ENCODE data around the gene PITX1. TPM values are rescaled to one million over a fixed set of nuclear protein-coding genes. Genes with fewer than 3 reads are reported as not detected.

PITX1 gene
- total RNA-seq, 1 experiment from 2014 or later, result 173 TPM

DNA sequence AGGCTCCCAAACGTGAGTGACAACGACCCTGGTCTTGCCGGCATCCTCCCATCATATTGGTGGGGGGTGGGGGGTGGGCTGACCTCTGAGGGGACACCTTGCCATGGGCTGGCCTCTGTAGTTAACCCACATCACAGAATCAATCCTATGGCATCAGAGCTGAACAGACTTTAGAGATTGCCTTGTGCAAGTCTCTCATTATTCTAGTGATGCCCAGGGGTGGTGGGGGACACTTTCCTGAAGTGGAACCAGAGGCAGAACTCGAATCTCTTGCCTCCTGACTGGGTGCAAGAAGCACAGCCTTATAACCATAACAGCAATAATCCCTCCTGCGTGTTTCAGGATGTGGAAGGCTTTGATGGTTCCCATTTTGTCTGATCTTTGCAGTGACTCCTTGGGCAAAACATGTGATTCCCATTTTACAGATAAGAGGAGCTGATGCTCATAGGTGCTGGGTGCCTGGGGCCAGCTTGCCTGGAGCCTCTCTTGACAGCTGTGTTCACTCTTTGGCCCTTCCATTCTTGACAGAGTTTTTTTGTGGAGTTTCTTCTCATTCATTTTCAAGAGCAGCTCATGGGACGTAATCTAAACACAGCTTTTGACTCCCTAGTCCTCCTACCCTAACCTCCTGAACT is 18.6 kb upstream of the PITX1 start:
- Histone ChIP-seq H3K9ac (ENCODE audit: low read length) (peak overlapping the region; percentile 92), H3K4me3 (ENCODE audit: low read length) (peak overlapping the region; percentile 61)

DNA sequence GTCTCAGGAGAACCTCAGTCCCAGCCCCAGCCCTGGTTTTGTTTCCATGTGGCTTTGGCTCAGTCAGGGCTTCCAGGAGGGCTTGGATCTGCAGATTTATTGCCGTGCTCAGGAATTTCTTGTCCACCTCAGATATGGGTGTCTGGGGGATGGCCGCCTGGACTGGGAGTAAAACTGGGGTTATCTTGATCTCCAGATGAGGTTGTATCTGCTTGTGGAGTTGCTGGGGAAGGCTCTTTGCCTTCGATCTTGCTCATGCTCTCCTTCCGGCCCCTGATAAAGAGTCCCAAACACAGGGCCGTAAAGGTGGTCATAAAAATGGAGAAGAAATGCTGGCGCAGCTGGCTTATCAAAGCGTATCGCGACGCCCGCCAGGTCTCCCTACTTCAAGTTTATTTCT is 17.8 kb upstream of the PITX1 start:
- peak overlapping the region; percentile 86 for H3K4me2 ChIP-seq (ENCODE audit: low read depth, low read length, poor library complexity, severe bottlenecking)
- no peaks in the 10 kb centered on the region for H3K27me3 ChIP-seq (ENCODE audit: low read length)
- H3K79me2 ChIP-seq (ENCODE audit: low read length), result no peaks in the 10 kb centered on the region
- no peaks in the 10 kb centered on the region for H3K9me3 ChIP-seq (ENCODE audit: low read length)
- peak overlapping the region; percentile 92 for H3K9ac ChIP-seq (ENCODE audit: low read length)
- no peaks in the 10 kb centered on the region for H3K36me3 ChIP-seq (ENCODE audit: insufficient read depth, low read length)
- H3K9me2 ChIP-seq (replicated peaks; ENCODE audit: insufficient read depth, low read length), result no peaks in the 10 kb centered on the region
- H3K4me3 ChIP-seq (ENCODE audit: low read length), result no peak overlapping the region
- H3K4me1 ChIP-seq (ENCODE audit: low read length), result peaks cover 93% of the 10 kb centered on the region
- no peak overlapping the region for H2AFZ ChIP-seq (ENCODE audit: low read length)
- peak overlapping the region; percentile 99 for H3K27ac ChIP-seq (ENCODE audit: low read length)
- no peaks in the 10 kb centered on the region for H4K20me1 ChIP-seq (ENCODE audit: insufficient read depth, low read depth, low read length)
- DNase-seq, result no peak

More for the DNA sequence above, 18.6 kb upstream of the PITX1 start:
- no peak overlapping the region for H2AFZ ChIP-seq (ENCODE audit: low read length)
- peak overlapping the region; percentile 86 for H3K4me2 ChIP-seq (ENCODE audit: low read depth, low read length, poor library complexity, severe bottlenecking)
- no peaks in the 10 kb centered on the region for H3K79me2 ChIP-seq (ENCODE audit: low read length)
- H3K4me1 ChIP-seq (ENCODE audit: low read length), result peaks cover 93% of the 10 kb centered on the region
- no peaks in the 10 kb centered on the region for H3K9me2 ChIP-seq (replicated peaks; ENCODE audit: insufficient read depth, low read length)
- H3K27ac ChIP-seq (ENCODE audit: low read length), result peak overlapping the region; percentile 99
- no peaks in the 10 kb centered on the region for H4K20me1 ChIP-seq (ENCODE audit: insufficient read depth, low read depth, low read length)
- no peaks in the 10 kb centered on the region for H3K27me3 ChIP-seq (ENCODE audit: low read length)
- no peaks in the 10 kb centered on the region for H3K36me3 ChIP-seq (ENCODE audit: insufficient read depth, low read length)
- H3K9me3 ChIP-seq (ENCODE audit: low read length), result no peaks in the 10 kb centered on the region
- DNase-seq, result peak; percentile 64

DNA sequence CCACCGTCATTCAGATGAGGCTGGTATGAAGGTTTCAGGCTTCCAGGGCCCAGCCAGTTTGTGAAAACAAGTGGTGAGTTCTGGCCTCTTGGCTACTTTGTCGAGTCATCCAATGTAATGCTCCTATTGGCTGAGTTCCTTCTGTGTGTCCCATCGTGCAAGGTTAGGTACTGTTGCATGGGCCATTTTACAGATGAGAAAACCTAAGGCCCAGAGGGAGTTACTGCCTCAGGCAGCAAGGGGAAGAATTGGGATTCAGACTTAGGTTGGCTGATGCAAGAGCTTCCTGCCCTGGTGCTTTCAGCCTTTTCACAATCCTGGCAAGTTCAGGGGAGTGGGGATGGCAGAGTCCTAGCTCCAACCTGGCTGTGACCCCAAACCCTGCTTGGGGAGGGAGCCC is 17.4 kb upstream of the PITX1 start:
- no peaks in the 10 kb centered on the region for H3K9me3 ChIP-seq (ENCODE audit: low read length)
- H3K4me2 ChIP-seq (ENCODE audit: low read depth, low read length, poor library complexity, severe bottlenecking), result peak overlapping the region; percentile 7
- H3K27me3 ChIP-seq (ENCODE audit: low read length), result no peaks in the 10 kb centered on the region
- H2AFZ ChIP-seq (ENCODE audit: low read length), result no peak overlapping the region
- H3K36me3 ChIP-seq (ENCODE audit: insufficient read depth, low read length), result no peaks in the 10 kb centered on the region
- H3K9ac ChIP-seq (ENCODE audit: low read length), result peak overlapping the region; percentile 92; the same call in 1 of the 2 replicates
- peak overlapping the region; percentile 99 for H3K27ac ChIP-seq (ENCODE audit: low read length)
- H3K4me1 ChIP-seq (ENCODE audit: low read length), result peaks cover 93% of the 10 kb centered on the region
- H3K4me3 ChIP-seq (ENCODE audit: low read length), result no peak overlapping the region
- no peaks in the 10 kb centered on the region for H3K9me2 ChIP-seq (replicated peaks; ENCODE audit: insufficient read depth, low read length)
- no peaks in the 10 kb centered on the region for H3K79me2 ChIP-seq (ENCODE audit: low read length)
- no peak for DNase-seq
- H4K20me1 ChIP-seq (ENCODE audit: insufficient read depth, low read depth, low read length), result no peaks in the 10 kb centered on the region

DNA sequence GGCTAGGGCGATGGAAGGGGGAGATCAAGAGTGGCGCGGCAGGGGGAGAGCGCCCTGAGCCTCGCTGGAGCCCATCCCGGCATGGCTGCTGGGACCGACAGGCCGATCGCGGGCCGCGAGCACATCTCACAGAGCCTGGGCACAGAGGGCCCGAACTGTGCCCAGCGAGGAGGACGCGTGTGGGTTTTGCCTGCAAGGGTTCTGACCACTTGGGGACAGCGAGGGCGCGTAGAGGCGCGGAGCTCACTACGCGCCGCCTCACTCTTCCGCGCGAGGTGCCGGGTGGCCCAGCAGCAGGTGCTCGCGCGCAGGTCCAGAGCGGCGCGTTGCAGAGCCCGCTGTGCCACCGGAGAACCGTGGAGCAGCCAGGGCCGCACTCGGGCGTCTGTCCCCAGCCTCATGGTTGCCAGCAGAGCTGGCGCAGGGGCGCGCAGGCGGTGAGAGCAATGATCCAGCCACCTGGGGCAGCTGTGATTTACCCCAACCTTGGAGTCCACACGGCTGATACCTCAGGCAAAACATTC is 16.3 kb upstream of the PITX1 start:
- peaks cover 93% of the 10 kb centered on the region for H3K4me1 ChIP-seq (ENCODE audit: low read length)
- no peaks in the 10 kb centered on the region for H3K79me2 ChIP-seq (ENCODE audit: low read length)
- H4K20me1 ChIP-seq (ENCODE audit: insufficient read depth, low read depth, low read length), result no peaks in the 10 kb centered on the region
- no peak overlapping the region for H2AFZ ChIP-seq (ENCODE audit: low read length)
- H3K27me3 ChIP-seq (ENCODE audit: low read length), result no peaks in the 10 kb centered on the region
- no peak for DNase-seq
- no peaks in the 10 kb centered on the region for H3K36me3 ChIP-seq (ENCODE audit: insufficient read depth, low read length)
- no peak overlapping the region for H3K4me3 ChIP-seq (ENCODE audit: low read length)
- no peak overlapping the region for H3K4me2 ChIP-seq (ENCODE audit: low read depth, low read length, poor library complexity, severe bottlenecking)
- H3K27ac ChIP-seq (ENCODE audit: low read length), result no peak overlapping the region
- H3K9ac ChIP-seq (ENCODE audit: low read length), result no peak overlapping the region
- no peaks in the 10 kb centered on the region for H3K9me3 ChIP-seq (ENCODE audit: low read length)
- no peaks in the 10 kb centered on the region for H3K9me2 ChIP-seq (replicated peaks; ENCODE audit: insufficient read depth, low read length)

DNA sequence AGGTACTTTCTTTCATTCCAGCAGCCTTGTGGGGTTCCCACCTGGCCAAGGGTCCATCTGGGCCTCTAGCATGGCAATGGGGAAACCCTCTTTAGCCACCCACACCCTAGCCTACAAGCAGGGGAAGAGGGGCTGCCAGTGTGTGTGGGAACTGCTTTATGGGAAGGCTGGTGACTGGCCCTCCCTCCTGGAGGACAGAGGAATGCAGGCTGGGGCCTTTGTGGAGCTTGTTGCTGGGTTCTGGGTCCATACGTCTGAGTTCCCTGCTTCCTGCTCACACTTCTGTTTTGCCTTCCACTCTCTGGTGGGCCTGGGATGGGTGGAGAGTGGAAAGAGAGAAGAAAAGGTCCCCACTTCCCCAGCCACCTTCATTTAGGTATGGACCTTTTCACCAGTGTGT is 14.9 kb upstream of the PITX1 start:
- peaks cover 93% of the 10 kb centered on the region for H3K4me1 ChIP-seq (ENCODE audit: low read length)
- H3K4me2 ChIP-seq (ENCODE audit: low read depth, low read length, poor library complexity, severe bottlenecking), result peak overlapping the region; percentile 11
- no peaks in the 10 kb centered on the region for H3K9me2 ChIP-seq (replicated peaks; ENCODE audit: insufficient read depth, low read length)
- DNase-seq, result no peak
- H3K9me3 ChIP-seq (ENCODE audit: low read length), result no peaks in the 10 kb centered on the region
- H3K79me2 ChIP-seq (ENCODE audit: low read length), result no peaks in the 10 kb centered on the region
- no peaks in the 10 kb centered on the region for H3K27me3 ChIP-seq (ENCODE audit: low read length)
- 0 out of 2 replicates have a peak overlapping the region, but pooled peaks have one; percentile 19 for H2AFZ ChIP-seq (ENCODE audit: low read length)
- H4K20me1 ChIP-seq (ENCODE audit: insufficient read depth, low read depth, low read length), result no peaks in the 10 kb centered on the region
- H3K27ac ChIP-seq (ENCODE audit: low read length), result peak overlapping the region; percentile 88
- H3K36me3 ChIP-seq (ENCODE audit: insufficient read depth, low read length), result no peaks in the 10 kb centered on the region
- peak overlapping the region; percentile 29; the same call in 1 of the 2 replicates for H3K9ac ChIP-seq (ENCODE audit: low read length)
- H3K4me3 ChIP-seq (ENCODE audit: low read length), result no peak overlapping the region

DNA sequence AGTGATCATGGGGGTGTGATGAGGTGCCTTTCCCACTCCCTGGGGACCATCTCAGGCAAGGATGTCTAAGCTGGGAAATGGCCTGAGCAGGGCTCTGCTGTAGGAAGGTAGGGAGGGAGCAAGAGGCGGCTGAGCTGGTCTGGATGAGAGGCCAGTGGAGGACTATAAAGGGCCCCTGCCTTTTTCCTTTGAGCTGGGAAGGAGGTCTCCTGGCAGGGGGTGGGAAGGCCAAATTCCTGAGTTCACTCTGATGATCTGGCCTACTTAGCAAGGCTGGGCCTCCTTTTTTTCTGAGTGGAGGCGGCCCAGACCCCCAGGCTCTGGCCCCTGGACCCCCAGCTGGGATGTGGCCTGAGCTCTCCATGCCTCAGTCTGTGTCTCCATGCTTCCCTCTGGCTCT is 14.3 kb upstream of the PITX1 start:
- no peak overlapping the region for H2AFZ ChIP-seq (ENCODE audit: low read length)
- no peaks in the 10 kb centered on the region for H3K9me2 ChIP-seq (replicated peaks; ENCODE audit: insufficient read depth, low read length)
- H3K4me2 ChIP-seq (ENCODE audit: low read depth, low read length, poor library complexity, severe bottlenecking), result no peak overlapping the region
- no peaks in the 10 kb centered on the region for H3K27me3 ChIP-seq (ENCODE audit: low read length)
- no peak for DNase-seq
- no peak overlapping the region for H3K4me3 ChIP-seq (ENCODE audit: low read length)
- peak overlapping the region; percentile 29; the same call in 1 of the 2 replicates for H3K9ac ChIP-seq (ENCODE audit: low read length)
- peak overlapping the region; percentile 88 for H3K27ac ChIP-seq (ENCODE audit: low read length)
- H3K36me3 ChIP-seq (ENCODE audit: insufficient read depth, low read length), result no peaks in the 10 kb centered on the region
- no peaks in the 10 kb centered on the region for H3K79me2 ChIP-seq (ENCODE audit: low read length)
- no peaks in the 10 kb centered on the region for H4K20me1 ChIP-seq (ENCODE audit: insufficient read depth, low read depth, low read length)
- H3K9me3 ChIP-seq (ENCODE audit: low read length), result no peaks in the 10 kb centered on the region
- H3K4me1 ChIP-seq (ENCODE audit: low read length), result peaks cover 94% of the 10 kb centered on the region

DNA sequence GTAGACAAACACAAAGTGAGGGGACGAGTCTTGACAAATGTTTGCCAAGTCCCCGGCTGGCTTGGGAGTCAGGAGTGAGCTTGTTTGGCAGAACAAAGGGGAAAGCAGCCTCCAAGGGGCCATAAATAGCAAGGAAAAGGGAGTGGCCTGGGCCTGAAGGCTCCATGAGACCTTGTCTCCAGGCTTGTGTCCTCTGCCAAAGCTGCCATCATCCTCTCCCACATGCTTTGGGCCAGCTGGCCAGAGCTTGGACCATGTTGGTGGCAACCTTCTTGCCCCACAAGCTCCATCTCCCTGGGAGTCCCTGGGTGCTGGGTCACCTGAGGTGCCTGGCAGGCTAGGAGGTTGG is 13.3 kb upstream of the PITX1 start:
- H3K9ac ChIP-seq (ENCODE audit: low read length), result peak overlapping the region; percentile 40
- no peak for DNase-seq
- H2AFZ ChIP-seq (ENCODE audit: low read length), result no peak overlapping the region
- no peaks in the 10 kb centered on the region for H3K36me3 ChIP-seq (ENCODE audit: insufficient read depth, low read length)
- no peaks in the 10 kb centered on the region for H4K20me1 ChIP-seq (ENCODE audit: insufficient read depth, low read depth, low read length)
- H3K4me1 ChIP-seq (ENCODE audit: low read length), result peaks cover 94% of the 10 kb centered on the region
- no peaks in the 10 kb centered on the region for H3K79me2 ChIP-seq (ENCODE audit: low read length)
- H3K9me3 ChIP-seq (ENCODE audit: low read length), result no peaks in the 10 kb centered on the region
- no peaks in the 10 kb centered on the region for H3K9me2 ChIP-seq (replicated peaks; ENCODE audit: insufficient read depth, low read length)
- H3K4me2 ChIP-seq (ENCODE audit: low read depth, low read length, poor library complexity, severe bottlenecking), result peak overlapping the region; percentile 31
- no peaks in the 10 kb centered on the region for H3K27me3 ChIP-seq (ENCODE audit: low read length)
- peak overlapping the region; percentile 88 for H3K27ac ChIP-seq (ENCODE audit: low read length)
- no peak overlapping the region for H3K4me3 ChIP-seq (ENCODE audit: low read length)

DNA sequence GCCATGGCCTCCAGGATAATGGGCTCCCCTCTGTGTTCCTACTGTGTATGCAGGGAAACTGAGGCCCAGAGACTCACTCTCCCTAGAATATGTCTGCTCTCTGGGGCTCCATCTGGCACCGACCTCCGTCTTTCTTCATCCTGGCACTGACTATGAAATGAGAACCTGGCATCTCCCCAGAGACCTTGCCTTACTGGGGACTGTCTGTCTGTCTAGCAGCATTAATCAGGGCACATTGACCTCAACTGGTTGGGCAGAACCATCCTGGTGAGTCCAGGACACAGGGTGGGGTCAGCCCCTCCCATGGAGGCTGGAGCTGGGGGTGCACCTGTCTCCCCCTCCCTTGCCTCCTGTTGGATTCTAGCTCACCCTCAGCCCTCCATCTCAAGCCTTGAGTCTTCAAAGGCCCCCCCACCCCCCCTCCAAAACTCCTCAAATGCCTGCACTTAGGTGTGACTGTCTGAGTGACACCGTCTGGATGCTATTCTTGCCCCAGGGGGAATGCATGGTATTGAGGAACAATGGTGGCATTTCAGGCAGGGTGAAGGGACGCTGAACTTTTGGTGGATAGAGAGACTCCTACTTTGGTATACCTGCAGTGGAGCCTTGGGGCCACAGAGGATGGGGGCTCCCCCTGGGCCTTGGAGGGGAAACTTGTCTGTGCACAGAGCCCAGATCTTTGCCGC is 12.8 kb upstream of the PITX1 start:
- H3K36me3 ChIP-seq (ENCODE audit: insufficient read depth, low read length), result no peaks in the 10 kb centered on the region
- no peak overlapping the region for H2AFZ ChIP-seq (ENCODE audit: low read length)
- DNase-seq, result peak; percentile 64
- H3K4me1 ChIP-seq (ENCODE audit: low read length), result peaks cover 94% of the 10 kb centered on the region
- no peaks in the 10 kb centered on the region for H3K79me2 ChIP-seq (ENCODE audit: low read length)
- H3K27ac ChIP-seq (ENCODE audit: low read length), result peak overlapping the region; percentile 88
- H3K9me3 ChIP-seq (ENCODE audit: low read length), result no peaks in the 10 kb centered on the region
- H3K9ac ChIP-seq (ENCODE audit: low read length), result peak overlapping the region; percentile 53
- no peaks in the 10 kb centered on the region for H4K20me1 ChIP-seq (ENCODE audit: insufficient read depth, low read depth, low read length)
- no peaks in the 10 kb centered on the region for H3K9me2 ChIP-seq (replicated peaks; ENCODE audit: insufficient read depth, low read length)
- no peaks in the 10 kb centered on the region for H3K27me3 ChIP-seq (ENCODE audit: low read length)
- peak overlapping the region; percentile 31 for H3K4me2 ChIP-seq (ENCODE audit: low read depth, low read length, poor library complexity, severe bottlenecking)
- no peak overlapping the region for H3K4me3 ChIP-seq (ENCODE audit: low read length)
